ENCODE measurements around the gene OR56A5.

Gene OR56A5

DNA sequence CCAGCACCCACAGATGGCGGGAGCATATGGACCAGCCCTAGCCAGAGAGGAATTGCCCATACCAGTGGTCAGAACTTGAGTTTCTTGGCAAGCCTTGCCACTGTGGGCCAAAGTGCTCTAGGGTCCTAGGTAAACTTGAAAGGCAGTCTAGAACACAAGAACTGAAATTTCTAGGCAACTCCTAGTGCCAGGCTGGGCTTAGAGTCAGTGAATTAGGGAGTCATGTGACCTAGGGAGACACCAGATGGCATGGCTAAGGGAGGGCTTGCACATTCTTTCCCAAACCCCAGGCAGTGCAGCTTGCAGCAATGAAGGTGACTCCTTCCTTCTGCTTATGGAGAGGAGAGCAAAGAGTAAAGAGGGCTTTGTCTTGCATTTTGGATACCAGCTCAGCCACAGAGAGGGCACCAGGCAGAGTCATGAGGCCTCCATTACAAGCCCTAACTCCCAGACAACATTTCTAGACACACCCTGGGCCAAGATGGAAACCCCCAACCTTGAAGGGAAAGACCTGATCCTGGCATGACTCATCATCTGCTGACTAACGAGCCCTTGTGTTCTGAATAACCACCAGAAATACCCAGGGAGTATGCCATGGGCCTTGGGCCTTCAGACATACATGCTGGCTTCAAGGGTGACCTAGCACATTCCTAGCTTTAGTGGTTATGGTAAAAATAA is 45.4 kb downstream of the OR56A5 start:
- no peak for TF ChIP-seq CTCF (IDR thresholded peaks at IDR 0.05)
- no peak for TF ChIP-seq ZFX (IDR thresholded peaks at IDR 0.05; ENCODE audit: borderline replicate concordance)
- H3K27ac ChIP-seq, result no peak overlapping the region

Data from 22Rv1 (cell line).